GM23248 (cell line): ENCODE measurements around the gene TNIP1. TPM values are rescaled to one million over a fixed set of nuclear protein-coding genes. Genes with fewer than 3 reads are reported as not detected.

Source experiments
- DNase-seq: peaks from one replicate; pipeline ENCODE4 v3.0.0-alpha.2; 2015
- H2AFZ ChIP-seq: fragments of 200-600 bp; sonication (generic); 2 replicates; pipeline ENCODE4 v1.6.1; 2016; ENCODE audit warnings: antibody characterized with exemption
- H3F3A ChIP-seq: fragments of 200-600 bp; sonication (generic); 2 replicates; pipeline ENCODE4 v1.6.1; 2016; ENCODE audit warnings: mild to moderate bottlenecking, antibody characterized with exemption, mixed run types; ENCODE audit not compliant: insufficient read depth
- H3K27ac ChIP-seq: fragments of 200-600 bp; sonication (generic); 2 replicates; pipeline ENCODE4 v1.5.1; 2016; ENCODE audit warnings: mild to moderate bottlenecking
- H3K27me3 ChIP-seq: fragments of 200-600 bp; sonication (generic); replicated peaks from 2 replicates; pipeline ENCODE4 v1.6.1; 2016; ENCODE audit warnings: mild to moderate bottlenecking; ENCODE audit not compliant: insufficient read depth
- H3K36me3 ChIP-seq: fragments of 200-600 bp; sonication (generic); 2 replicates; pipeline ENCODE4 v1.6.1; 2016; ENCODE audit warnings: low read depth, mild to moderate bottlenecking
- H3K4me1 ChIP-seq: fragments of 200-600 bp; sonication (generic); 2 replicates; pipeline ENCODE4 v1.6.1; 2016; ENCODE audit warnings: mild to moderate bottlenecking; ENCODE audit not compliant: insufficient read depth
- H3K4me2 ChIP-seq: fragments of 200-600 bp; sonication (generic); one replicate; pipeline ENCODE4 v1.6.1; 2016; ENCODE audit warnings: mild to moderate bottlenecking; ENCODE audit not compliant: unreplicated experiment
- H3K4me3 ChIP-seq: fragments of 200-600 bp; sonication (generic); 2 replicates; pipeline ENCODE4 v1.5.1; 2016; ENCODE audit warnings: mild to moderate bottlenecking
- H3K79me2 ChIP-seq: fragments of 200-600 bp; sonication (generic); 2 replicates; pipeline ENCODE4 v1.6.1; 2016; ENCODE audit warnings: mild to moderate bottlenecking; ENCODE audit not compliant: insufficient read depth
- H3K9ac ChIP-seq: fragments of 200-600 bp; sonication (generic); 2 replicates; pipeline ENCODE4 v1.6.1; 2016; ENCODE audit warnings: mild to moderate bottlenecking
- H3K9me2 ChIP-seq: fragments of 200-600 bp; sonication (generic); 2 replicates; pipeline ENCODE4 v1.6.1; 2016; ENCODE audit warnings: mixed run types, mild to moderate bottlenecking, moderate library complexity; ENCODE audit not compliant: insufficient read depth
- H3K9me3 ChIP-seq: fragments of 200-600 bp; sonication (generic); one replicate; pipeline ENCODE4 v1.6.1; 2017; ENCODE audit warnings: low read depth
- H4K20me1 ChIP-seq: fragments of 200-600 bp; sonication (generic); 2 replicates; pipeline ENCODE4 v1.6.0; 2016; ENCODE audit not compliant: insufficient read depth
- EZH2 ChIP-seq: fragments of 200-600 bp; sonication (generic); IDR thresholded peaks from 2 replicates; pipeline ENCODE4 v1.6.1; 2018; ENCODE audit warnings: antibody characterized with exemption, mild to moderate bottlenecking; ENCODE audit not compliant: insufficient read depth, poor library complexity, severe bottlenecking
- EZH2phosphoT487 ChIP-seq: fragments of 200-600 bp; sonication (generic); IDR thresholded peaks from 2 replicates; pipeline ENCODE4 v1.6.1; 2018; ENCODE audit warnings: antibody characterized with exemption, moderate library complexity, mild to moderate bottlenecking, low read depth; ENCODE audit not compliant: insufficient read depth
- WGBS, 2 experiments: methylation state at CpG; one replicate each; pipeline ENCODE4 v1.1.6; 2015 to 2017; ENCODE audit warnings: low lambda C conversion rate in 2 of 2, low coverage in 1 of 2; ENCODE audit errors: missing lambda C conversion rate in 2 of 2; 5-methylcytosine and 5-hydroxymethylcytosine counted together
- in situ Hi-C: fragments of 300-500 bp; cut with MboI; formaldehyde crosslinking; loops from 2 replicates; pipeline ENCODE4 v1.15.0; 2020
- polyA plus RNA-seq: library from polyadenylated mRNA; unstranded; fragments of >200 nt; fragmentation: Nextera tagmentation; extraction: Ambion mirVana; gene quantifications from 2 replicates; pipeline ENCODE4 v1.2.1, GENCODE V29; 2016
- total RNA-seq: library from RNA; depleted of rRNA; stranded (reverse); fragments of >200 nt; shearing (Covaris generic); gene quantifications from 2 replicates; pipeline ENCODE4 v1.2.3, GENCODE V29; 2014

TNIP1 gene
- total and polyA plus RNA-seq, 2 experiments from 2014 or later = 43.2 to 88.8 TPM

DNA sequence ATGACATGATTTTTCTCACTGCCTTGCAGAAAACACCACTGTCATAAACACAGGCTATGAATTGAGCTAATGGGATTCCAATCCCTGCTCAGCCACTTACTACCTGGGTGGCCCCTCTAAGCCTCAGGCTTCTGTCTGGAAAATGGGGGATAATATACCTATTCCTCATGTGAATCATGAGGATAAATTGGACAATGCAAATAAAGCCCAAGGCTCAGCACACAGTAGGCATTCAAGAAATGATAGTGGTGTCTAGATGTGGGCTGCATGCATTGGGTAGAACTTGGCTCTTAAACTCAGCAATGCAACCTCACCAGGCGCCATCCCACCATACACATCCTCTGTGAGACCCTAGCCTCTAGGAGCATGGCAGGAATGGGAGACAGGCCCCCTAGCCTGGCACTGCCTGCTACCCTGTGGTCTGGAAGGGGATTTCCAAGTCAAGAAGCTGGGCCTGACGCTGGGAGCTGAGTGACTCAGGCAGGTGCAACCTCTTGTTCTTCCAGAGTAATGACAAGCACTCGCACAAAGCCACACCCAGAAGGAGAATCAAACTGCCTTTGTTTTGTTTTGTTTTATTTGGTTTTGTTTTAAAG is 2.3 kb upstream of the TNIP1 start:
- no peak overlapping the region for H2AFZ ChIP-seq
- H3K4me1 ChIP-seq = peaks cover 17% of the 10 kb centered on the region
- WGBS, 2 experiments = 96 to 97% methylated on average over 3 of the region's 3 CpGs
- H3K79me2 ChIP-seq = peaks cover 31% of the 10 kb centered on the region
- no peaks in the 10 kb centered on the region for H3K9me2 ChIP-seq
- H3K9me3 ChIP-seq = no peaks in the 10 kb centered on the region
- DNase-seq = no peak
- H3K27me3 ChIP-seq = no peaks in the 10 kb centered on the region
- no peak for TF ChIP-seq EZH2phosphoT487
- TF ChIP-seq EZH2 = no peak
- H3K36me3 ChIP-seq = no peaks in the 10 kb centered on the region
- H3K27ac ChIP-seq = no peak overlapping the region
- in situ Hi-C loops = no loop called here
- H3F3A ChIP-seq = peaks cover 19% of the 10 kb centered on the region
- H3K9ac ChIP-seq = no peak overlapping the region
- H4K20me1 ChIP-seq = no peaks in the 10 kb centered on the region
- H3K4me3 ChIP-seq = no peak overlapping the region
- no peak overlapping the region for H3K4me2 ChIP-seq

- H3K79me2 ChIP-seq = peaks cover 39% of the 10 kb centered on the region
- no peaks in the 10 kb centered on the region for H3K9me2 ChIP-seq
- WGBS, 2 experiments = 80% methylated on average over 6 of the region's 6 CpGs
- H3K9me3 ChIP-seq = no peaks in the 10 kb centered on the region
- in situ Hi-C loops = no loop called here
- peak overlapping the region; percentile 90 for H3K4me2 ChIP-seq
- no peak overlapping the region for H3K27ac ChIP-seq
- H3K36me3 ChIP-seq = no peaks in the 10 kb centered on the region
- no peaks in the 10 kb centered on the region for H3K27me3 ChIP-seq
- H4K20me1 ChIP-seq = no peaks in the 10 kb centered on the region
- TF ChIP-seq EZH2 = no peak
- TF ChIP-seq EZH2phosphoT487 = no peak
- H3K4me3 ChIP-seq = peak overlapping the region; percentile 84; the same call in 1 of the 2 replicates
- H3K9ac ChIP-seq = no peak overlapping the region; the same call in 1 of the 2 replicates
- DNase-seq = peak; percentile 59
- H3F3A ChIP-seq = peaks cover 19% of the 10 kb centered on the region
- peaks cover 17% of the 10 kb centered on the region for H3K4me1 ChIP-seq
- no peak overlapping the region for H2AFZ ChIP-seq
These were observed 1.6 kb upstream of the TNIP1 start for GRCh38 chr5:151082282-151082902.

DNA sequence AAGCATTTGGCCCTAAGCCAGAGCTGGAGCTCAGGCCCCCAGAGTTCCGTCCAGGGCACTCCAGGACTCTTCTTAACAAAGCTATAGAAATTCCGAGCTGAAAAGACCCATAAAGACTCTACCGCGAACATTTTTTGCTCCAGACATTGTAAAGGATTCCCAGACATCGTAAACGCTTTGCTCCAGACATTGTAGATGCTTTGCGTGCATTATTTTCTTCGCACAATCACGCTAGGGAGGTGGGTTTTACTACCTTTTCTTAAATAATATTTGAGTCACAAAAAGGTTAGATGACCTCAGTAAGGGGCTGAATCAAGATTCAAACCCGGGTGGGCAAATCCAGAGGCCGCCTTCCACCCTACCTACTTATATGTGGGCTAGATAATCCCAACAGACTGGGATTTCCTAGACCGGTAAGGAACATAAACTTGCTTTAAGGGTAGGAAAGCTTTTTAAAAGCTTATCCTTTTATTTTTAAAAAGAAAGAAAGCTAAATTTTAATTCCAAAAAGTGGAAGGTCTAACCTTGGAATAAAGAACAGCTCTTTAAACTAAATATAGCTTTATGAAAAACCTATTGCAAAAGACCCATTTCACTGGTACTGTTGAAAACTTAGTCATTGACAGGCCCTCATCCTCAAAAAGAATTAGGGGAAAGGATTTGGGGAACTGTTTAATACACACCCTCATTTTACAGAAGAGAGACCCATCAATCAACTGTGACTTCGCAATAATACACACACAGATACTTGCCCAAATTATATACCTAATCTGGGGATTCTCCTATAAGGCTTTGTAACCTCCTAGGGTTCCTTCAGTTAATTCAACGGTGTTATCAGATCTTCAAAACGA is 822 bp upstream of the TNIP1 start:
- Histone ChIP-seq H3K4me2 (peak overlapping the region; percentile 90), H2AFZ (peak overlapping the region; percentile 71), H4K20me1 (no peaks in the 10 kb centered on the region), H3K4me1 (peaks cover 21% of the 10 kb centered on the region), H3K9ac (peak overlapping the region; percentile 95), H3K4me3 (peak overlapping the region; percentile 84), H3K79me2 (peaks cover 47% of the 10 kb centered on the region), H3K9me2 (no peaks in the 10 kb centered on the region), H3K9me3 (no peaks in the 10 kb centered on the region), H3K36me3 (no peaks in the 10 kb centered on the region), H3F3A (peaks cover 21% of the 10 kb centered on the region), H3K27ac (peak overlapping the region; percentile 89), H3K27me3 (no peaks in the 10 kb centered on the region)
- in situ Hi-C loops = no loop called here
- TF ChIP-seq EZH2 (no peak), EZH2phosphoT487 (no peak)
- DNase-seq = peak; percentile 65
- WGBS, 2 experiments = 21 to 23% methylated on average over 15 of the region's 15 CpGs

DNA sequence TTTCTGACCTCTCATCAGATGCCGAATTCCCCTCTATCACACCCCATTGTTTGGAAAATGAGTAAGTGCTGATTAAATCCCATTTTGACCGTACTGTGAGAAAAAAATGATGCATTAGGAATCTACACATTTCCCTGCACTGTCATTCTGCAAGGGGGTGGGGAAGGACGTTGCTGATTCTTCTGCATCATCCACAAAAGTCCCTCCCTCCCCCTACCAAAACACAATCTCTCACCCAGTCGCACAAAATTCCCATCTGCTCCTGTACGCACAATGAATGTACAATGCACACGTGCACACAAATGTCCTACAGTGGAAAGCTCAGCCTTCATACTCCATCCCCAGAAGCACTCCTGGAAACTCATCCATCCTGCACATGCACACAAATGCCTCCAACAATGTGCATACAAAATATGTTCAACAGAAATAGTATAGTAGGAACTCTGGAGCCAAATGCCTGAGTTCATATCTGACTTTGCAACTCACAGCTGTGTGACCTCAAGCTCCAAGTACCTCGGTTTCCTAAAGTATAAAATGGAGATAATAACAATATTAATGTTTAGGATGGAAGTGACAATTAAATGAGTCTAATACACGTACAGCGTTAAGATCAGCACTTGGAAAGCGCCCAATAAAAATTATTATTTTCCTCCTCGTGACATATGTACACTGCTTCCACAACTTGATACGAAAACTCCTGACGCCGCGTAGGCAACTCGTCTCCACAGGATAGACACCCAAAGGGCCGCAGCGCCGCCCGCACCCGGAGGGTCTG is 809 bp downstream of the TNIP1 start:
- no peaks in the 10 kb centered on the region for H4K20me1 ChIP-seq

More for the DNA sequence above, 809 bp downstream of the TNIP1 start:
- H3F3A ChIP-seq = peaks cover 29% of the 10 kb centered on the region
- no peaks in the 10 kb centered on the region for H3K9me2 ChIP-seq
- H3K79me2 ChIP-seq = peaks cover 60% of the 10 kb centered on the region
- no peaks in the 10 kb centered on the region for H3K36me3 ChIP-seq
- peak overlapping the region; percentile 71 for H2AFZ ChIP-seq
- no peaks in the 10 kb centered on the region for H3K9me3 ChIP-seq
- TF ChIP-seq EZH2phosphoT487 (no peak), EZH2 (no peak)
- no peaks in the 10 kb centered on the region for H3K27me3 ChIP-seq
- DNase-seq = peak; percentile 83
- in situ Hi-C loops = no loop called here
- peak overlapping the region; percentile 84 for H3K4me3 ChIP-seq
- H3K9ac ChIP-seq = peak overlapping the region; percentile 95
- H3K27ac ChIP-seq = peak overlapping the region; percentile 89
- peak overlapping the region; percentile 99 for H3K4me2 ChIP-seq
- peaks cover 37% of the 10 kb centered on the region for H3K4me1 ChIP-seq
- 2% methylated on average over 21 of the region's 21 CpGs for WGBS, 2 experiments
